GM11168 (cell line): Measurements from ENCODE around the gene APBB2.

Experiments
- in situ Hi-C: fragments of 300-500 bp; cut with MboI; formaldehyde crosslinking; loops from one replicate; pipeline ENCODE4 v1.12.0; 2022; ENCODE audit warnings: low sequenced_read_pairs; ENCODE audit not compliant: unreplicated experiment

The APBB2 gene

GRCh38 chr4:40845154-40845835 lies 369.0 kb downstream of the APBB2 start:
- in situ Hi-C loops: no loop called here

DNA sequence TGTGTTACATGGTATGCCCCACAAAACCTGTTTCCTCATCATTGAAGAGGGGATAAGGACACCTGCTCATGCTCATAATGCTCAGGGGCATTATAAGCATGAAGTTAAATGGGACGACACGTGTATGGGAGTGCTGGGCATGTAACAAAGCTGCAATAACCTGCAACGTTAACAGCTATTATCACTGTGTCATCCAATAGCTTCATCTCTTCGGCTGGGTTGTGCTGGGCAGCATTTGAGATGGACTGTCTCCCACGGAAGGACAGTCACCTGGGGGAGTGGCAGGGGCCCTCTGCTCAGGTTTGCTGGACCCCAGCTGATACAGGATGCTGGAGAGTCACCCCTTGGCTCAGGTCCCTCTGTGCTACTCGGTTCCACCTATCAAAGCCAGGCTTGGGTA lies 370.1 kb downstream of the APBB2 start:
- in situ Hi-C loops: loop anchor here (5.0 kb wide), 1 partner anchor 112 kb away; no protein-coding TSS in a partner anchor

DNA sequence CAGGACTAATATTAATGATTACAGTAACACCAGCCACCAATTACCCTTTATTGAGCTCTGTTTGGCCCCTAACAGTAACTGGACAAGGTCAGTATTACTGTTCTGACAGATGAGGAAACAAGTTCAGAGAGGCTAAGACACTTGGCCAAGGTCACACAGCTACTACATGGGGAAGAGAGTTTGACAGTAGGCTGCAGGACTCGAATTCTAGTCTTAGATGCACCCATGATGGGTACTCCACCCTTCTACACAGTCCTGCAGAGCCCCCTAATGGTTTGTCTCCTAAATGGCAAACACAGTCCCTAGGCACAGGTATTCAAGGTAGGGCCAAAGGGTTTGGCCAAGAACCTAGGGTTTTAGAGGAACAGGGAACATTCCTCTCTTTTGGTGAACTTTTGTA lies 370.6 kb downstream of the APBB2 start:
- in situ Hi-C loops: loop anchor here (5.0 kb wide), 1 partner anchor 111 kb away; no protein-coding TSS in a partner anchor

DNA sequence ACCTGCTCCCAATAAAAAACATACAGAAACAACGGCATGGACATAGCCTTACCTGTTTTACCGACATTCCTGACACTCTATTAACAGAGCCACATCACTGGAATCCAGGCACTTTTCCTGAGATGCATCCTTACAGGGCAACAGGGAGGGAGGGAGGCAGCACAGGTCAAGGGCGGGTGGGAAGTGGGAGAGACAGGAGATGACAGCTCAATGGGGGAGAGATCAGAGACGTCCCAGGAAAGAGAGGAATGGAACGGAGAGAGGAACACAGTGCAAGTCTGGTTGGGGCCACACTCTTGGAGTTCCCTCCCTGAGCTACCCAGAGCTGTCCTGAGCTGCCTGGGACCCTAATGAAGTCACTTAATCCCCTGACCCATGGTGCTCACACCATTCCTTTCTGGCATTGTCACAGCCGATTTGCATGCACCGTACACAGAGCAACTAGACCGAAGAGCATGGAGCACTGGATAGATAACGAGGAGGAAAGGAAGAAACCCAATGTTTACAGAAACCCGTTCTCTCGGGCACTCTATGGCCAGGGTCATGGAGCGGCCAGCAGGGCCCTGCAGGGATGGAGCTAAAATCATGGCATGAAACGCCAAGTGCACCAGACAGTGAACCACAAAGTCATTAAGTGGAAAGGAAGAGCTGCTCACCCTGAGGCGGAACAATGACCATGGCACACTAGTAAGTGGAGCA lies 371.5 kb downstream of the APBB2 start:
- in situ Hi-C loops: loop anchor here (5.0 kb wide), 1 partner anchor 111 kb away; no protein-coding TSS in a partner anchor

GRCh38 chr4:40842318-40842717 lies 372.0 kb downstream of the APBB2 start:
- in situ Hi-C loops: loop anchor here (5.0 kb wide), 1 partner anchor 110 kb away; no protein-coding TSS in a partner anchor

GRCh38 chr4:40840985-40841571 lies 373.3 kb downstream of the APBB2 start:
- in situ Hi-C loops: loop anchor here (5.0 kb wide), 1 partner anchor 109 kb away; no protein-coding TSS in a partner anchor

DNA sequence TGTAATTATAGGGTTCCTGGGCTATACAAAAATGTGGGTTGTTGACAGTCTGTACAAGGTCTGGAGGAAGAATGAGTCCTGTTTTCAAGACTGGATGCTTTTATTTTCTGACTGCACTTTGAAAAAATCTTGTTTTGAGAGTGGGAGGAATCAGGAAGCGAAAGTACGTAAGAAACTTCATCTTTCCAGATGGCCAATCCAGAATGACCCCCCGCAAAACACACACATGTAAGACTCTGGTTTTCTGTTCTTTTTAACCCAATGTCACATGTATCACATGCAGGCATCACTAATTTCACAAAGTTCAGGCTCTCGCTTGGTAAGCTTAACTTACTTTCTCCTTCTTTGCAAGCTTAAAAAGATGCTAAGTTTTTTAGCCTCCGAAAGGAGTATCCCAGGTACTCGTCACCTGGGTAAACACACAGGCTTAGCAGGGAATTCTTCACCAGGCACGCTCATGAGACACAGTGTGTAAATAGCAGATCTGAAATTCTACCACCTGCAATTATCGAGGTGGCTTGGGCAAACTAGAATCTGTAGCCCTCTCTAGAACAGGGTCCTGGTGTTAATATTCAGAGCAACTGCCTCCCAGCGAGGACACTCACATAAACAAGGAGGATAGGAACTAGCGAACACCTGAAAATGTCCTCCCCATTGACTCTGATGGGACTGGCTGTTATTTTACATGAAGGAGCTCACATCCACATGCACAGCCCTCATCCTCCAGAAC lies 373.9 kb downstream of the APBB2 start:
- in situ Hi-C loops: loop anchor here (5.0 kb wide), 1 partner anchor 108 kb away; no protein-coding TSS in a partner anchor

DNA sequence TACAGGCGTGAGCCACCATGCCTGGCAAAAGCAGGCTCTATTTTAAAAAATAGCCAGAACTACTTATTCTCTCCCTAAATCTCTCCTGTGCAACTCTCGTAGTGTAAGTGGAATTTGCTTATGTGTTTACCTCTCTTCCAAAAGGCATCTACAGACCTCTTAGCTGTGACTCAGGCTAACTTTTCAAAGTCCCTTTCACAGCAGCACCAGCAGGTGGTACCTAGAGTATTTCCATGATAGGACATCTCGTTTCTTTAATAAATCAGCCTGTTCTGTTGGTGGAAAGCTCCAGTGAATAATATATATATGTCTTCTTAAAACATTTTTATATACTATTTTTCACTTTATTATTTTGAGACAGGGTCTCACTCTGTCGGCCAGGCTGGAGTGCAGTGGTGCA lies 375.6 kb downstream of the APBB2 start:
- in situ Hi-C loops: no loop called here

DNA sequence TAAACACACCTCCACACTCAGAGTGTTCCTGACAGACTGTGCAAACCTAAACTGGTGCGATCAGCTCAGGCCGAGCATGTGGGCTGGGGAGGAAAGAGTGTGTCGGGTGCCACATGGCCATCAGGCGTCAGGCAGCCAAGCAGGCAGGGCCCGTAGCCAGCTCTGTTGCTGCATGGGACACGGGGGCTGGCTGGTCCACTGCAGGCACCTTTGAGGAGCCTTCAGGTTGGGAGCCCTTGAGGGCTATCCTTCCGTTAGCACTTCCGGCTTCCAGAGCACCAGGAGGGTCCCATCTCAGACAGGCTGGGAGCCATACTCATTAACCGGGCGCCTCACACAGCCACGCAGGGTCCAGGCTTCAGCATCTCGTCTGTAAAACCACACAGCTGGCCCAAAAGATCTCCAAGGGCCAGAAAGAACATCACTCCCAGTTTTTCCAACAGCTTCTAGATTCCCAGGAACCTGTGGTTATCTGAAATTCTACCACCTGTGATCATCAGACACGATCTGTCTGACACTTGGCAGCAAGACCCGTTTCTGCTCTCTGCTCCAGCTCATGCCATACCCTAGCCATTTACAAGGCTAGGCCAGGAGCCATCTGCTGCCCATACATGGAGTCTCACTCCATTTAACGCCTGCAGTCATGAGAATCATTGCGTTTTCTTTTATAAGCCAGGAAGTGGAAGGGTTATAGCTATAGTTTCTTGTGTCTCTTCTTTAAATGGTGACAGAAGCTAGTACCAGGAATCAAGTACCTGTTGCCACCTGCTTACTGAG lies 377.1 kb downstream of the APBB2 start:
- in situ Hi-C loops: no loop called here

- in situ Hi-C loops: no loop called here
Measured at GRCh38 chr4:40833212-40833611, 381.1 kb downstream of the APBB2 start.

DNA sequence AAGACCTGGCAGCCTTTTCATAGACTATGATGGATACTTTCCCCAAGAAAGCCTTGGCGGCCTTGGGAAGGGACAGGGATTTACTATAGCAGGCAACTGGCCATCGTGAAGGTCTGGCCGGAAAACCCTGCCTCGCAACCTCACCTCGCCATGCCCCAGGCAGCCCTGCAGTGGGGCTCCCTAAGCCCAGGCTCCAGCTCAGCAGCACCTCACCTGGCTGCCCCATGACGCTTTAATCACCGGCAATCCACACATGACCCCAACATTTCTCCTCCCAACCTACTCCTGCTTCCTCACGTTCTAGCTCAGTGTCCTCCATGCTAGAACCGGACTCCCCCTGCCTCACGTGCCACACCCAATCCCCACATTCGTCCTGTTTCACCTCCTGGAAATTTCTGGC lies 382.2 kb downstream of the APBB2 start:
- in situ Hi-C loops: no loop called here

DNA sequence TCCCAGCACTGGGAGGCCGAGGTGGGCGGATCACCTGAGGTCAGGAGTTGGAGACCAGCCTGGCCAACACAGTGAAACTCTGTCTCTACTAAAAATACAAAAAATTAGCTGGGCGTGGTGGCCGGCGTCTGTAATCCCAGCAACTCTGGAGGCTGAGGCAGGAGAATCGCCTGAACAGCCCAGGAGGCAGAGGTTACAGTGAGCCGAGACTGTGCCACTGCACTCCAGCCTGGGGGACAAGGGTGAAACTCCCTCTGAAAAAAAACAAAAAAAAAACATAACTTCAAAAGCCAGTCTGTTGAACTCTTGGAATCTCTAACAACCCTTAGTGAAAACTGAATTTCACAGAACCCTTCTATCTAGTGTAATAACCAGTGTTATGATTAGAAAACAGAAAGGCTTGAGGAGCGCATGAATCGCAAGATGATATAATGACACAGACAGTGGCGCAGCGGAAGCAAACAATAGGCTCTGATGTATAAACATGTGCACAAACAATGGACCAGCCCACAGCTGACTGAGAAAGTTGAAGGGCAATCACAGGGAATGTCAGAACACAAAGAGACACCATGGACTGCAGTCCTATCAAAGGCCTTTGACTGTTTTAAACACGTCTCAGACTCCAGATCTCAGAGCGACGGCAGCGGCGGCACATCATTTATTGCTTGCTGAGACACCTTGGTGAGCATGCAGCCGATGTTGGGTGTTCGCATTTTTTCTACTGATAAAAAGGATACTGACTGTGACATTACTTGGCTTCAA lies 383.0 kb downstream of the APBB2 start:
- in situ Hi-C loops: no loop called here

DNA sequence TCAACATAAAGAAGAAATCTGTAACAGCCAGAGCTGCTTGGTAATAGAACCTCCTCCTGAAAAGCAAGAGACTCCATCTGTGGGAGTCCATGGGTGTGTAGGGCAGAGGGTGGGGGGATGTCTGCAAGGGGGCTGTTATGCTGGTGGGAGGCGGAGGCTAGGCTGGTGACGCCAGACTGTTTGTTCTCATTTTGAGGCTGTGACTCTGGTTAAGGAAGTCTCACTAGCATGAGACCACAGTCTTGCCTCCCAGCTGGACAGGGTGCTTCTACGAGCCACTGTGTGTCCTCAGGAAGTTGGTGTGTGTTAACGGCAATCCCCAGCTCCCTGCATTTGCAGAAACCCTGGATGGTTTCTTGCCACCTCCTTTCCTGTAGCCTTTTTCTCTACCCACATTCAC lies 384.8 kb downstream of the APBB2 start:
- in situ Hi-C loops: no loop called here

GRCh38 chr4:40828661-40829060 lies 385.7 kb downstream of the APBB2 start:
- in situ Hi-C loops: no loop called here

DNA sequence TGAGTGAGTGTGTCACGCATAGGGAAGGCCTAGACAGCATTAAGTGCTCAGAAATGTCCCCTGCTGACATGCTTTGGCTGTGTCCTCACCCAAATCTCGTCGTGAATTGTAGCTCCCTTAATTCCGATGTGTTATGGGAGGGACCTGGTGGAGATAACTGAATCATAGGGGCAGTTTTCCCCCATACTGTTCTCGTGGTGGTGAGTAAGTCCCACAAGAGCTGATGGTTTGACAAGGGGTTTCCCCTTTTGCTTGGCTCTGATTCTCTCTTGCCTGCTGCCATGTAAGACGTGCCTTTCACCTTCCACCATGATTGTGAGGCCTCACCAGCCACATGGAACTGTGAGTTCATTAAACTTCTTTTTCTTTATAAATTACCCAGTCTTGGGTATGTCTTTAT lies 386.6 kb downstream of the APBB2 start:
- in situ Hi-C loops: no loop called here

GRCh38 chr4:40826821-40827220 lies 387.5 kb downstream of the APBB2 start:
- in situ Hi-C loops: no loop called here

DNA sequence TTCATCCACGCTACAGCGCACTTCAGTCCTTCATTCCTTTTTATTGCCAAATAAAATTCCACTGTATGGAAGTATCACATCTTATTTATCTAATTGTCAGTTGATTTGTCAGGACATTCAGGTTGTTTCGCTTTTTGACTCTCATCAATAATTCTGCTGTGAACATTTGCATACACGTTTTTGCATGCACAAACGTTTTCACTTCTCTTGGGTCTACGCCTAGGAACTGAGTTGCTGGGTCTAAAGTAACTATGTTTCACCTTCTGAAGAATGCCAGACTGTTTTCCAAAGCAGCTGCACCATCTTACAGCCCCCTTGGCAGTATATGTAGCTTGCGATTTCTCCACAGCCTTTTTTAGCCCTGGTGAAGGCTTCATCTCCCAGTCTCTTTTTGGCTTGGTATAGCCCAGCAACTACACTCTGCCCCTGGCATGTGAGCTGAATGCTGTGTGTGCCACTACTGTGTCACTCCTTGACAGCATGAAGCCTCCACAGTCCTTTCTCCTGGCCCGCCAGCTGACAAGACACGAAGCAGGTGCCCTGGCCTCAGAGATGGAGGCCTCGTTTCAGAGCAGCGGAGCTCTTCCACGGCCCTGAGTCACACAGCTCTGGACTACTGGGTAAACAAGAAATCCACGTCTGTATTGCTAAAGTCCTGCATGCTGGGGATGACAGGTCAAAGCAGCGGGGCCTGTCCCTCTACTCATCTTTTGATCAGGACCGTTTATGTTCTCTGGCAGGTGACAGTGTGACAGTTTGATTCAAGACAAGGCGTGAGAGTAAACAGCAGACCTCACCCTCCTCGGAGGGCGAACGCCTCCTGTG lies 389.1 kb downstream of the APBB2 start:
- in situ Hi-C loops: no loop called here
